GM19438 (cell line): ENCODE measurements around the gene STPG3.
A peak's percentile ranks its signal among the peaks of the same experiment; 100 is the strongest.

ENCODE experiments used
- ATAC-seq: cut with Tn5 transposase; IDR thresholded peaks from one replicate; pipeline ENCODE4 v1.9.1; 2021; ENCODE audit warnings: low read depth; ENCODE audit not compliant: unreplicated experiment

STPG3 gene

GRCh38 chr9:137299203-137299565, 48.1 kb downstream of the STPG3 start:
- no peak for ATAC-seq

GRCh38 chr9:137299938-137300337, 48.9 kb downstream of the STPG3 start:
- no peak for ATAC-seq

- ATAC-seq, result no peak
Measured at GRCh38 chr9:137300567-137301080, 49.5 kb downstream of the STPG3 start.

- ATAC-seq, result no peak
Measured at GRCh38 chr9:137301081-137301947, 50.2 kb downstream of the STPG3 start.

- peak; percentile 64 for ATAC-seq
Measured at GRCh38 chr9:137302118-137302448, 51.0 kb downstream of the STPG3 start, which contains the start of gene NRARP. TSS of gene NRARP (minus strand) at chr9:137302271. CDS start at chr9:137301928, 343 bp downstream.

GRCh38 chr9:137302449-137303150, 51.5 kb downstream of the STPG3 start:
- peak; percentile 52 for ATAC-seq
